A673 (cell line): ENCODE measurements around the gene GPI.

ENCODE experiments used
- EZH2 ChIP-seq: fragments of 200-600 bp; sonication (generic); IDR thresholded peaks from 2 replicates; pipeline ENCODE4 v1.6.1; 2017; ENCODE audit warnings: borderline replicate concordance, low read depth, mild to moderate bottlenecking, mixed read lengths, antibody characterized with exemption, low read length; ENCODE audit not compliant: poor library complexity, severe bottlenecking
- TF ChIP-seq, protein P1 (sequence below): fragments of 300-800, 200-600 bp; sonication (generic); conservative IDR thresholded peaks from 2 replicates; pipeline ENCODE4 v1.5.1; 2017; ENCODE audit warnings: low read depth, mild to moderate bottlenecking, antibody characterized with exemption, low read length, moderate library complexity, mixed read lengths

GRCh38 chr19:34360354-34360909 is 4.6 kb upstream of the GPI start:
- TF ChIP-seq, protein P1, sequence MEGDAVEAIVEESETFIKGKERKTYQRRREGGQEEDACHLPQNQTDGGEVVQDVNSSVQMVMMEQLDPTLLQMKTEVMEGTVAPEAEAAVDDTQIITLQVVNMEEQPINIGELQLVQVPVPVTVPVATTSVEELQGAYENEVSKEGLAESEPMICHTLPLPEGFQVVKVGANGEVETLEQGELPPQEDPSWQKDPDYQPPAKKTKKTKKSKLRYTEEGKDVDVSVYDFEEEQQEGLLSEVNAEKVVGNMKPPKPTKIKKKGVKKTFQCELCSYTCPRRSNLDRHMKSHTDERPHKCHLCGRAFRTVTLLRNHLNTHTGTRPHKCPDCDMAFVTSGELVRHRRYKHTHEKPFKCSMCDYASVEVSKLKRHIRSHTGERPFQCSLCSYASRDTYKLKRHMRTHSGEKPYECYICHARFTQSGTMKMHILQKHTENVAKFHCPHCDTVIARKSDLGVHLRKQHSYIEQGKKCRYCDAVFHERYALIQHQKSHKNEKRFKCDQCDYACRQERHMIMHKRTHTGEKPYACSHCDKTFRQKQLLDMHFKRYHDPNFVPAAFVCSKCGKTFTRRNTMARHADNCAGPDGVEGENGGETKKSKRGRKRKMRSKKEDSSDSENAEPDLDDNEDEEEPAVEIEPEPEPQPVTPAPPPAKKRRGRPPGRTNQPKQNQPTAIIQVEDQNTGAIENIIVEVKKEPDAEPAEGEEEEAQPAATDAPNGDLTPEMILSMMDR: no peak
- TF ChIP-seq EZH2: no peak
